B cell (primary cell): Measurements from ENCODE around the gene ELOVL6. TPM values are rescaled to one million over a fixed set of nuclear protein-coding genes. Genes with fewer than 3 reads are reported as not detected.

Experiments used
- ATAC-seq: fragments of 200-7000 bp; cut with Tn5 transposase; one replicate; pipeline ENCODE4 v1.10.0; 2021; ENCODE audit warnings: low read depth, mild to moderate bottlenecking, moderate number of reproducible peaks, moderate library complexity
- CTCF ChIA-PET: fragments of 350-600 bp; sonication (Branson Sonifier 250); formaldehyde crosslinking; loops from one replicate; lab custom pipeline; 2021; ENCODE audit warnings: antibody characterized with exemption, inconsistent platforms; lab: Charles Lee
- POLR2A ChIA-PET: fragments of 350-600 bp; sonication (Branson Sonifier 250); formaldehyde crosslinking; loops from one replicate; lab custom pipeline; 2021; ENCODE audit warnings: antibody characterized with exemption; lab: Charles Lee
- DNase-seq: peaks from one replicate; pipeline ENCODE4 v3.0.0; 2013
- H2AFZ ChIP-seq: 2 replicates; pipeline ENCODE4 v1.6.1; 2012; ENCODE audit warnings: mild to moderate bottlenecking, low read depth, low read length; ENCODE audit not compliant: insufficient read depth, poor library complexity, severe bottlenecking
- H3K27ac ChIP-seq, 2 donors: 1 replicate in 1 of 2; 2 replicates in 1 of 2; pipeline ENCODE4 v1.5.1; 2012 to 2013; ENCODE audit warnings: low read length in 2 of 2, mild to moderate bottlenecking in 2 of 2, moderate library complexity in 1 of 2
- H3K27me3 ChIP-seq, 4 experiments: fragments of 200-600 bp in 1 of 4; sonication (generic) in 1 of 4; replicated peaks in 1 of 4; 1 replicate in 2 of 4; 2 replicates in 2 of 4; pipeline versions ENCODE4 v1.6.1 to v1.7.0; 2013 to 2016; ENCODE audit warnings: low read length in 3 of 4, mild to moderate bottlenecking in 2 of 4, mixed read lengths in 1 of 4, moderate library complexity in 1 of 4; ENCODE audit not compliant: insufficient read depth in 4 of 4, control insufficient read depth in 3 of 4; ENCODE audit errors: control extremely low read depth in 1 of 4
- H3K36me3 ChIP-seq, 2 experiments: replicated peaks in 1 of 2; 1 replicate in 1 of 2; 2 replicates in 1 of 2; pipeline versions ENCODE4 v1.6.1 to v1.7.1; 2013; ENCODE audit warnings: low read length in 1 of 2; ENCODE audit not compliant: insufficient read depth in 2 of 2, control insufficient read depth in 1 of 2; ENCODE audit errors: control extremely low read depth in 1 of 2, extremely low read depth in 1 of 2
- H3K4me1 ChIP-seq, 2 donors: fragments of 200-600 bp in 1 of 2; sonication (generic) in 1 of 2; 1 replicate in 1 of 2; 2 replicates in 1 of 2; pipeline versions ENCODE4 v1.5.1 to v1.6.1; 2013 to 2017; ENCODE audit warnings: low read length in 2 of 2; ENCODE audit not compliant: control insufficient read depth in 2 of 2, insufficient read depth in 2 of 2
- H3K4me2 ChIP-seq: replicated peaks from 2 replicates; pipeline ENCODE3; 2012; ENCODE audit warnings: mild to moderate bottlenecking, low read depth, low read length; ENCODE audit not compliant: poor library complexity, severe bottlenecking
- H3K4me3 ChIP-seq, 5 experiments: fragments of 200-600 bp in 1 of 5; sonication (generic) in 1 of 5; 1 replicate in 3 of 5; 2 replicates in 2 of 5; pipeline versions ENCODE4 v1.5.1 to v1.7.0; 2011 to 2016; ENCODE audit warnings: low read length in 4 of 5, mild to moderate bottlenecking in 4 of 5, low read depth in 2 of 5, control low read depth in 1 of 5, moderate library complexity in 1 of 5; ENCODE audit not compliant: insufficient read depth in 1 of 5; ENCODE audit errors: control extremely low read depth in 1 of 5, extremely low read depth in 1 of 5
- H3K79me2 ChIP-seq: fragments of 200-600 bp; sonication (generic); one replicate; pipeline ENCODE4 v1.6.0; 2016; ENCODE audit warnings: low read length; ENCODE audit not compliant: control insufficient read depth, insufficient read depth
- H3K9ac ChIP-seq: fragments of 200-600 bp; sonication (generic); 2 replicates; pipeline ENCODE4 v1.6.1; 2017; ENCODE audit warnings: mild to moderate bottlenecking, low read length, moderate library complexity
- H3K9me3 ChIP-seq, 3 donors: one replicate each; pipeline versions ENCODE4 v1.6.1 to v1.7.1; 2013; ENCODE audit warnings: low read length in 2 of 3; ENCODE audit not compliant: control insufficient read depth in 2 of 3, insufficient read depth in 1 of 3; ENCODE audit errors: control extremely low read depth in 1 of 3
- H4K20me1 ChIP-seq: 2 replicates; pipeline ENCODE4 v1.6.0; 2012; ENCODE audit warnings: mild to moderate bottlenecking, low read length; ENCODE audit not compliant: insufficient read depth, control insufficient read depth, poor library complexity, severe bottlenecking
- H3K27ac Mint-ChIP-seq: one replicate; pipeline ENCODE4 v1.8.0; 2021; ENCODE audit warnings: mixed read lengths
- H3K27me3 Mint-ChIP-seq: one replicate; pipeline ENCODE4 v1.8.0; 2021; ENCODE audit warnings: mixed read lengths
- H3K4me1 Mint-ChIP-seq: one replicate; pipeline ENCODE4 v1.8.0; 2021; ENCODE audit warnings: mixed read lengths
- H3K4me3 Mint-ChIP-seq: one replicate; pipeline ENCODE4 v1.8.0; 2021; ENCODE audit warnings: mixed read lengths
- H3K9me3 Mint-ChIP-seq: one replicate; pipeline ENCODE4 v1.8.0; 2022; ENCODE audit warnings: mixed read lengths; ENCODE audit not compliant: insufficient read depth
- EZH2 ChIP-seq: IDR thresholded peaks from 2 replicates; pipeline ENCODE4 v1.6.1; 2012; ENCODE audit warnings: borderline replicate concordance, low read depth, mild to moderate bottlenecking, moderate library complexity, low read length; ENCODE audit not compliant: insufficient read depth, poor library complexity, severe bottlenecking
- WGBS: methylation state at CpG from one replicate; pipeline ENCODE4 v1.1.5; 2013; ENCODE audit warnings: missing lambda C conversion rate; ENCODE audit not compliant: insufficient coverage; 5-methylcytosine and 5-hydroxymethylcytosine counted together
- intact Hi-C: fragments of 100-400 bp; cut with micrococcal nuclease; formaldehyde crosslinking; loops from one replicate; pipeline ENCODE4 v1.10.0; 2022
- polyA plus RNA-seq: library from polyadenylated mRNA; depleted of rRNA; stranded (reverse); fragments of >200 nt; gene quantifications from 2 replicates; pipeline ENCODE4 v1.2.3, GENCODE V29; 2012
- total RNA-seq, 2 donors: library from RNA; stranded (reverse); fragments of 120-200 nt in 1 of 2; gene quantifications; 1 replicate in 1 of 2; 2 replicates in 1 of 2; pipeline versions ENCODE4 v1.2.3 to v1.2.4, GENCODE V29; 2013 to 2022
- TF ChIP-seq, protein P1 (sequence below): fragments of 200-600 bp; IDR thresholded peaks from one replicate; pipeline ENCODE4 v1.8.0; 2022; ENCODE audit warnings: antibody characterized with exemption, mild to moderate bottlenecking

The ELOVL6 gene
- total and polyA plus RNA-seq, 2 donors (not counting 1 experiment from before 2014, with no cell fraction given) = 0.10 to 0.22 TPM

DNA sequence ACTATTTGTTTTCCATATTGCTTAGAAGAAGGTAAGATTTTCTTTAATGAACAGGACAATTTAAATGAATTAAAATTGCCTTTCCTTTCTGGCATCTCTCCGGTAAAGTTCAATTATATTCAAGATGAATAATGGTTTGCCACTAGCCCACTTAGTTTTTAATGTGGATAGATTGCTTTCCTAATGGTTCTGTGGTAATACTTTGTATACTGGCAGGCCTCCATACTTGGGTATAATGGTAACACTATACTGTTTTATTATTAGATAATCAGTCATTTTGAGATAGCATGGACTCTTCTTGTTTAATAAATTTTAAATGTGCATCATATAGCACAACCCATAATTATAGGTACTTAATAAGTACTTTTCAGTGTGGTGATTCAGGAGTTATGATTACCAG lies 89.5 kb downstream of the ELOVL6 start:
- Mint-ChIP-seq H3K9me3 (no peaks in the 10 kb centered on the region), H3K4me3 (no peak overlapping the region), H3K27ac (no peak overlapping the region), H3K4me1 (peaks cover 4% of the 10 kb centered on the region), H3K27me3 (no peaks in the 10 kb centered on the region)
- no peaks in the 10 kb centered on the region for H3K36me3 ChIP-seq
- ATAC-seq (no peak), DNase-seq (no peak)
- ChIA-PET POLR2A (no interaction called here), CTCF (no interaction called here)
- no peak overlapping the region for H3K4me3 ChIP-seq
- H3K27me3 ChIP-seq = no peaks in the 10 kb centered on the region
- H2AFZ ChIP-seq = no peak overlapping the region
- H4K20me1 ChIP-seq = no peaks in the 10 kb centered on the region
- no peaks in the 10 kb centered on the region for H3K79me2 ChIP-seq
- H3K9me3 ChIP-seq = no peaks in the 10 kb centered on the region
- no peak overlapping the region for H3K4me2 ChIP-seq
- H3K4me1 ChIP-seq = no peaks in the 10 kb centered on the region
- no peak overlapping the region for H3K9ac ChIP-seq
- intact Hi-C loops = no loop called here
- H3K27ac ChIP-seq = no peak overlapping the region
- no CpG with 5 or more reads among the region's 1 CpG for WGBS
- no peak for TF ChIP-seq EZH2
- TF ChIP-seq, protein P1, sequence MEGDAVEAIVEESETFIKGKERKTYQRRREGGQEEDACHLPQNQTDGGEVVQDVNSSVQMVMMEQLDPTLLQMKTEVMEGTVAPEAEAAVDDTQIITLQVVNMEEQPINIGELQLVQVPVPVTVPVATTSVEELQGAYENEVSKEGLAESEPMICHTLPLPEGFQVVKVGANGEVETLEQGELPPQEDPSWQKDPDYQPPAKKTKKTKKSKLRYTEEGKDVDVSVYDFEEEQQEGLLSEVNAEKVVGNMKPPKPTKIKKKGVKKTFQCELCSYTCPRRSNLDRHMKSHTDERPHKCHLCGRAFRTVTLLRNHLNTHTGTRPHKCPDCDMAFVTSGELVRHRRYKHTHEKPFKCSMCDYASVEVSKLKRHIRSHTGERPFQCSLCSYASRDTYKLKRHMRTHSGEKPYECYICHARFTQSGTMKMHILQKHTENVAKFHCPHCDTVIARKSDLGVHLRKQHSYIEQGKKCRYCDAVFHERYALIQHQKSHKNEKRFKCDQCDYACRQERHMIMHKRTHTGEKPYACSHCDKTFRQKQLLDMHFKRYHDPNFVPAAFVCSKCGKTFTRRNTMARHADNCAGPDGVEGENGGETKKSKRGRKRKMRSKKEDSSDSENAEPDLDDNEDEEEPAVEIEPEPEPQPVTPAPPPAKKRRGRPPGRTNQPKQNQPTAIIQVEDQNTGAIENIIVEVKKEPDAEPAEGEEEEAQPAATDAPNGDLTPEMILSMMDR = no peak

GRCh38 chr4:110108422-110108821 lies 90.0 kb downstream of the ELOVL6 start:
- Mint-ChIP-seq H3K27ac (no peak overlapping the region), H3K4me1 (peaks cover 4% of the 10 kb centered on the region), H3K9me3 (no peaks in the 10 kb centered on the region), H3K4me3 (no peak overlapping the region), H3K27me3 (no peaks in the 10 kb centered on the region)
- Histone ChIP-seq H3K9ac (no peak overlapping the region), H2AFZ (no peak overlapping the region), H3K27me3 (no peaks in the 10 kb centered on the region), H4K20me1 (no peaks in the 10 kb centered on the region), H3K27ac (no peak overlapping the region), H3K4me1 (no peaks in the 10 kb centered on the region), H3K36me3 (no peaks in the 10 kb centered on the region), H3K79me2 (no peaks in the 10 kb centered on the region), H3K4me2 (no peak overlapping the region), H3K4me3 (no peak overlapping the region), H3K9me3 (no peaks in the 10 kb centered on the region)
- intact Hi-C loops = no loop called here
- TF ChIP-seq, protein P1 = no peak
- no peak for TF ChIP-seq EZH2
- ChIA-PET POLR2A (no interaction called here), CTCF (no interaction called here)
- no CpG with 5 or more reads among the region's 3 CpGs for WGBS
- no peak for ATAC-seq
- DNase-seq = no peak
